ENCODE measurements around the gene NHS.

Gene NHS

DNA sequence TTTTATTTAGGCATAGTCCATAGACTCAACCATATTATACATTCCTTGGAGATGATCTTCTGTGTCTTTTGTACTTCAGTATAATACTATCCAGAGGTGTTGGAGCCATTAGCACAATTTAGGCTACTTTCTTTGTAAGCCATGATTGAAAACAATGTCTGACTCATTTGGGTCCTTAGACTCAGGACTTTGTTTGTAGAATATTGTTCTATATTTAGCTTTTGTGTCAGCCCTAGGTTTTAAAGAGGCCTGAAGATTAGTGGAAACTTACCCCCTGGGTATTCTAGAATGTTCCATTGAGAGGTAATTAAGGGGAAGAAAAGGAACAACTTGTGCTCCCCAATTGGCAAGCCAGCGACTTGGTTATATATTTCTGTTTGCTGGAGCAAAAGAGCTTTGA is 217.1 kb downstream of the NHS start:
- DNase-seq = peak; percentile 46

- DNase-seq = no peak
These were observed 219.7 kb downstream of the NHS start for GRCh38 chrX:17594693-17595092.

DNA sequence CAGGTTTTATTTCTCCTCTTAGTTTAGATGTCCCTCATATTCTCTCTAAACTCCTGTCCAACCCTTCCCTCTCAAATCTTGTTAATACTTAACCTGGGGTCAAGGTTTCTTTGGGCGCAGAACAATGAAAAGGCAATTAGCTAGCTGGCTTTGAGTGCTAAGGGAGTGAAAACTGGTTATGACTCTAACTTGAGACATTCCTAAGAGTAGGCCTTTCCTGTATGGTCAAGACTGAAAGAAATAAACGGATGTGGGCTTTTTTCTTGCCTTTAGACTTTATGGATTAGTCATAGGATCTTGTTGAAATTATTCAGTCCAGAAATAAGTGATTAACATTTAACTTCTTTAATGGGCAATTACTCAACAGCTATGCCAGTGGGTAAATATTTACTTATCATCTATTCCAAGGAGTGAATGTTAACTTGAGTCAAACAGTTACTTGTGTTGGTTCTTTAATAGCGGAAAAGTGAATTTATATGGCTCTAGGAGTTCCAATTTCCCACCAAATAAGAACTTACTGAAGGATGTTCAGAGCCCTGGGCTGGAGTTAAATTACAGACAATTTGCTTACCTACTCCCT is 220.5 kb downstream of the NHS start:
- peak; percentile 76 for DNase-seq

DNA sequence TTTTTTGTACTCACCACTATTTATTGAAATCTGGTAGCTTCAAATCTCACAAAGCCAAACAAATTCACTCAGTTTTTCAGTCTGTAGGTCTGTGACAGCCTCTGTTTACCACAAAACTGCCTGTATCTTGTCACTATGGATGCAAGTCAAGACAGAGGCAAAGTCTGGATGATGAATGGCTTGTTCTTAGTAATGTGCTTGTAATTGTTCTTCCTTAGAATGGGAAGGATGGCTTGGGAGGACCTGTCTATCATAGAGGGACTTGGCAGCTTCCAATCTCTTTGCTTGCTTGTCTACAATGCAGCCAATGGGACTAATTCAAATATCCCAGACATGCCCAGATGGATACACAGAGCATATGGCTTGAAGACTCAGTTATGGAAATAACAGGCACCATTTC is 221.1 kb downstream of the NHS start:
- DNase-seq = no peak

DNA sequence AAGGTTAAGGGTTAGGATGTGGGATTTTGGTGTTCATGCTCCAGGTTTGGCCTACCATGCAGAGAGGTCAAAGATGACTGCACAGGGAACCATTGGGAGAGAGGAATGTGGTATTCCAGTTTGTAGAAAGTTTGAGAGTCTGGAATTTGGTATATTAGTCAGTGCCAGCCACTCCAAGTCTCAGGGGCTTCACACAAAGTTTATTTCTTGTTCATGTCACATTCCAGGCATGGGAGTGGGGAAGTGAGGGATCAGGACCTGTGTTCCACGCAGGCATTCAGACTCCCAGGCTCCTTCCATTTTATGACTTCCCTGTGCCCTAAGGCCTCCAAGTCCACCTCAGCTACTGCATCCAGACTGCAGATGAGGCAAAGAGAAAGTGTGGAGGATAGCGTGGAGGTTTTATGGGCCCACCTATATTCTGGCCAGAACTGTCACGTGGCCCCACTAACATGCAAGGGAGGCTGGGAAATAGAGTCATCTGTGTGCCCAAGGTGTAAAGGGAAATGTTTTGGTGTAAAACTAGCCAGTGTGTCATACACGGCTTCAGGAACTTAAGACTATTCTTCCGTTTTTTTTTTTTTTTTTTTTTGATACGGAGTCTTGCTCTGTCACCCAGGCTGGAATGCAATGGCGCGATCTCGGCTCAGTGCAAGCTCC is 221.7 kb downstream of the NHS start:
- no peak for DNase-seq

DNA sequence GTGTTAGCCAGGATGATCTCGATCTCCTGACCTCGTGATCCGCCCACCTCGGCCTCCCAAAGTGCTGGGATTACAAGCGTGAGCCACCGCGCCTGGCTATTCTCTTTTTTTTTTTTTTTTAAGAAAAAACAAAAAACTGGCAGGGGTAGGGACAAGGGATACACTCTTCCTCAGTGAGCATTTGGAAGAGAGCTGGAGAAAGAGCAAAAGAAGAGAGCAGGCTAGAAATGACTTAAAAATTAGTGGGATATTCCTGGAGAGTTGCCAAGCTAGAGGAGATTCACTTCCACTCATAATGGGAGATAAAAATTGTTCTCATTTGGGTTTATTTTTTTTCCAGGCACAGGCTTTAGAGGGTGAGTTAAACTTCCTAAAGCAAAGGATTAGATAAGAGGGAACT is 222.3 kb downstream of the NHS start:
- DNase-seq = no peak

GRCh38 chrX:17597836-17598439 is 222.9 kb downstream of the NHS start:
- peak; percentile 42 for DNase-seq

GRCh38 chrX:17601441-17602200 is 226.6 kb downstream of the NHS start:
- no peak for DNase-seq

- DNase-seq = no peak
These were observed 227.2 kb downstream of the NHS start for GRCh38 chrX:17602245-17602644.

DNA sequence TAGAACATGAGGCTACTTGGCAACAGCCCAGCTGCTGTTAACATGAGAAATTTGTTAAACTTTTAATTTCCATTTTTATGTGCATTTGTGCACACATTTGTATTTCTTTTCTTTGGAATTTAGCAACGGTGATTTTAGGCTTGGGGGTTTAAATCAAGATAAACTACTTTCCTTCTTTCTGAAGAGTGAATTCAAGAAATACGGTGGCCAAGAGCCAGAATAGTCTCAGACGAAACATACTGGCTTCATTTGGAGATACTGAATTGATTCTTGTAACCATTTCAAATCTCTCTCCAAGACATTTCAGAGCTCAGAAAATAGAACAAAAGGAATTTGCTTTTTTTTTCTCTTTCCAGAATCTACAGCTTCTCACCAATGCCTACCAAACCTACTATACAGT is 228.2 kb downstream of the NHS start:
- DNase-seq = no peak

- no peak for DNase-seq
These were observed 230.7 kb downstream of the NHS start for GRCh38 chrX:17605676-17606075.

- no peak for DNase-seq
These were observed 231.2 kb downstream of the NHS start for GRCh38 chrX:17606231-17606630.

GRCh38 chrX:17608888-17609287 is 233.9 kb downstream of the NHS start:
- DNase-seq = no peak

GRCh38 chrX:17610788-17611187 is 235.8 kb downstream of the NHS start:
- no peak for DNase-seq

- DNase-seq = no peak
These were observed 239.1 kb downstream of the NHS start for GRCh38 chrX:17613979-17614588.

DNA sequence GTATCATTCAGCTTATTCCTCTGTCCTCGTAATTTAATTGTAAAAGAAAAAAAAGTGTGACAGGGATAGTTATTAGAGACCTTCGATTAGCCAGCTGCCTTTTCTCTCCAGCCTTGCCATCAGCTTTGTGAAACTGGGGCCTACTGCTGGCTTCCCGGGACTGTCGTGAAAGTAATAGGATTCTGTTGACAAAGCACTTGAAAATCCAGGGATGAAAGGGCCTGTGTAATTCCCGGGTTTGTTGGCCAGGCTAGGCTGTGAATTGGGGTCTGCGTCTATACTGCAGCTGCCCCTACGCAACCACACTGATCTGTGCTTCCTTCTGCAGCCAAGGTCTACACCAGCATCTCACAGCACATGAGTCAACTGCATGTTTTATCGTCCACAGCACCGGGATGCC is 241.9 kb downstream of the NHS start:
- no peak for DNase-seq

DNA sequence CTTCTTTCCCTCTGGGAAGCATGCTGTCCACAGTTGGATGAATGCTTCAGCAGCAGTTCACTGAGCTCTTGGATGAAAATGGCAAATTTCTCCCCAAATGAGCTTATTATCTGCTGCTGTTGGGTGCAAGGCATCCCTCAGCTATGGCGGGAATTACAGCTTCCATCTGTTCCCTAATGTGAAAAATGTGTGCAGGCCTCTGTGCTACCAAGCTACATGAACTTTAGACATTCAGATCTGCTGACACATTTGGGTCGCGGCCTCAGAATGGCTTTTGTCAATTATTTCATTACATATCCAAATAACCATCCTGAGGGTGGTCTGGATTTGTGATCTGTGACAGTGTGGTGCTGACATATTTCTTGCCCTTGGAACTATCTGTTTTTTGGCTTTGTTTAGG is 242.8 kb downstream of the NHS start:
- DNase-seq = peak; percentile 71

GRCh38 chrX:17621566-17622270 is 246.7 kb downstream of the NHS start:
- DNase-seq = no peak

DNA sequence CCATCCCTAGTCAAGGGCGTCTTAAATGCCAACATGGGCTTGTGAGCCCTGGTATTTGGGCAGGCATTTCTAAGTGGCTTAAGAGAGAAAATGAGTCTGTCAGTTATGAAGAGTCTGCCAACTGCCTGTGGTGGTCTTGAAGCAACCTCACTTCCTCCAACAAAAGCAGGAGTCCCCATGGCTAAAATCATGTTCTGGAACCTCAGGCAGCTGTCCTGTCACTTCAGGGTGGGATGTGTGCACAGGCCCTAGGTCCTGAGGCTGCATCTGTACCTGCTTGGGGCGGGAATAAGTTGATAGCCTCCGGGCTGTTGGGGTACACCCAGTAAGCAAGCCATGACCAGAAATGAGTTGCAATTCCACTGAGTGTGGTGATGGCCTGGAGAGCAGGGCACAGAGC is 247.3 kb downstream of the NHS start:
- no peak for DNase-seq

DNA sequence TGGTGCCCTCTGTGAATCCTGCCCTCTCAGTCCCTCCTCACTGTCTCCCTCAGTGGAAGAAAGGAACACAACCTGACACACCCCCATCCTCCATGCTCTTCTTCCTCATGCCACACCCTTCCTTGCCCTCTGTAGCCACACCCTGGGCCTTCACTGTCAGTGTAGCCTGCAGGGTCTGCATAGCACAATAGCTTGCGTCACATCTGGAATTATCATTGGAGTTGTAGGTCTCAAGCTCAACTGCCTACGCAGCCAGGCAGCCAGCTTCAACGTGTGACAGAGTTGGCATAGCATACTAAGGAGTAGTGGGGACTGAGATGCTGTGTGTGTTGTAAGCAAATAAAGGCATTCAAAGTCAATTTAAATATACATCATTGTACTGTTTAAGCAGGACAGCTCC is 248.8 kb downstream of the NHS start:
- DNase-seq = no peak

DNA sequence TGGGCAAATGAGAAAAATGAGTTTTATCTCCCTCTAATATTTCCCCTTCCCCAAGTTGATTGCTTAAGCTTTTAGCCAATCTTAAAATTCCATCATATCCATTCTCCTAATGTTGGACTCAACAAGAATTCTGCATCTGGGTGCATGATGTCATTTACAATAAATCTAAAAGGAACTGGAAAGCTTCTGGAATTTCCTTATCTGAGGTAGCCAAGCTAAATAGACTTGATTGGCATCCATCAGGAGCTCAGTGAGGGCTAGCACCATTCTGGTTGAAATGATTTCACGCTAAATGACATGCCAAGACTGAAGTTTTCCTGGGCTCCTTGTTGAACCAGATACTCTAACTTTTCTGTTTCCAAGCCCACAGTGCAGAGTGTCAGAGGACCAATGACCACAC is 252.0 kb downstream of the NHS start:
- DNase-seq = no peak

- DNase-seq = no peak
These were observed 254.0 kb downstream of the NHS start for GRCh38 chrX:17628976-17629375.

DNA sequence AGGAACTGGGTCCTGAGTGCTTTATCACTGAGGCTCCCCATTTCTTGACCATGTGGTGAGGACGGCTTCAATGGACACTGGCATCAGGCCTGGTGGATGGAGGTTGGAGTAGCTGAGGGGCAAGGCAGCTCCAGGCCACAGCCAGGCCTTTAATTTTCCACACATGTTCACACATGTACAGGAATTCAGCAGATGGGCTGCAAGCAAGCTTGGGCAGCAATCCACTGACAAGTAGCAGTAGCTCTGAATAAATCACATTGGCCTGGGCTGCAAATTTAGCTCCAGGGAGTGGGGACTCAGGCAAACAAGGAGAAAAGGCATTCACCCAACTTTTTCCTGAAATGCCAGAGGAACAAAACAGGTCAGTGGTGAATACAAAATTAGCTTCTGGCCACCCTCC is 254.5 kb downstream of the NHS start:
- no peak for DNase-seq
